HepG2 (cell line): Measurements from ENCODE around the gene KLHL36. TPM values are rescaled to one million over a fixed set of nuclear protein-coding genes. Genes with fewer than 3 reads are reported as not detected.

ENCODE experiments used
- ATM ChIP-seq: fragments of 450-650 bp; IDR thresholded peaks from 2 replicates; pipeline ENCODE4 v1.7.1; 2017; ENCODE audit warnings: mild to moderate bottlenecking, borderline replicate concordance
- CENPT ChIP-seq: sonication (generic); formaldehyde crosslinking; IDR thresholded peaks from 2 replicates; pipeline ENCODE4 v1.8.0; 2022; ENCODE audit warnings: low read depth, mild to moderate bottlenecking, moderate library complexity, missing genetic modification reagents
- EED ChIP-seq: sonication (generic); formaldehyde crosslinking; IDR thresholded peaks from 2 replicates; pipeline ENCODE4 v1.5.0; 2020; ENCODE audit warnings: mild to moderate bottlenecking, missing genetic modification reagents
- KLF16 ChIP-seq, 2 experiments: sonication (generic) in 1 of 2; formaldehyde crosslinking in 1 of 2; IDR thresholded peaks; 2 replicates each; pipeline versions ENCODE4 v1.6.1 to v1.8.0; 2016 to 2023; ENCODE audit warnings: missing genetic modification reagents in 2 of 2, missing compliant biosample characterization in 1 of 2
- NFE2 ChIP-seq: sonication (generic); formaldehyde crosslinking; IDR thresholded peaks from 2 replicates; pipeline ENCODE4 v1.4.0; 2020; ENCODE audit warnings: missing genetic modification reagents
- SALL2 ChIP-seq: sonication (generic); formaldehyde crosslinking; IDR thresholded peaks from 2 replicates; pipeline ENCODE4 v1.8.1; 2023; ENCODE audit warnings: mild to moderate bottlenecking, missing genetic modification reagents, inconsistent platforms
- SETDB1 ChIP-seq: sonication (generic); formaldehyde crosslinking; IDR thresholded peaks from 2 replicates; pipeline ENCODE4 v1.5.1; 2020; ENCODE audit warnings: missing genetic modification reagents, mild to moderate bottlenecking, borderline replicate concordance
- SKI ChIP-seq: fragments of 450-650 bp; IDR thresholded peaks from one replicate; pipeline ENCODE4 v1.6.1; 2018; ENCODE audit warnings: mild to moderate bottlenecking; ENCODE audit not compliant: partially characterized antibody
- ZNF180 ChIP-seq: sonication (generic); formaldehyde crosslinking; IDR thresholded peaks from 2 replicates; pipeline ENCODE4 v1.4.0; 2020; ENCODE audit warnings: low read depth, missing genetic modification reagents, borderline replicate concordance
- ZNF230 ChIP-seq: sonication (generic); formaldehyde crosslinking; IDR thresholded peaks from 2 replicates; pipeline ENCODE4 v1.4.0; 2020; ENCODE audit warnings: mild to moderate bottlenecking, missing genetic modification reagents
- ZNF234 ChIP-seq: sonication (generic); formaldehyde crosslinking; conservative IDR thresholded peaks from 2 replicates; pipeline ENCODE4 v1.5.1; 2020; ENCODE audit warnings: mild to moderate bottlenecking, missing genetic modification reagents
- ZNF550 ChIP-seq: sonication (generic); formaldehyde crosslinking; IDR thresholded peaks from 2 replicates; pipeline ENCODE4 v1.4.0; 2020; ENCODE audit warnings: mild to moderate bottlenecking, missing genetic modification reagents, borderline replicate concordance
- ZNF674 ChIP-seq: sonication (generic); formaldehyde crosslinking; IDR thresholded peaks from 2 replicates; pipeline ENCODE4 v1.5.0; 2020; ENCODE audit warnings: low read depth, mild to moderate bottlenecking, missing genetic modification reagents
- ZNF841 ChIP-seq: sonication (generic); formaldehyde crosslinking; IDR thresholded peaks from 2 replicates; pipeline ENCODE4 v1.8.1; 2023; ENCODE audit warnings: missing genetic modification reagents, borderline replicate concordance
- polyA plus RNA-seq, 8 experiments: library from polyadenylated mRNA; depleted of rRNA in 3 of 8; stranded (reverse) in 7 of 8; unstranded in 1 of 8; fragments of >200 nt; fragmentation: Illumina TruSeq in 4 of 8; extraction: Trizol in 4 of 8; gene quantifications; 2 replicates each; pipeline versions ENCODE4 v1.2.1 to v1.2.3, GENCODE V29; 2011 to 2016; ENCODE audit warnings: low read depth in 4 of 8, missing spikeins in 1 of 8, mixed read lengths in 1 of 8; ENCODE audit not compliant: insufficient read depth in 1 of 8
- total RNA-seq, 5 experiments: library from RNA; depleted of rRNA; stranded (reverse); fragments of >200 nt; fragmentation: Illumina TruSeq; extraction: Trizol; gene quantifications; 2 replicates each; pipeline ENCODE4 v1.2.3, GENCODE V29; 2016; ENCODE audit warnings: low read depth in 1 of 5
- TF ChIP-seq, protein P1 (sequence below), 2 experiments: fragments of 450-650 bp in 1 of 2; sonication (generic) in 1 of 2; formaldehyde crosslinking; IDR thresholded peaks; 2 replicates each; pipeline versions ENCODE4 v1.5.0 to v1.8.0; 2020 to 2022; ENCODE audit warnings: mild to moderate bottlenecking in 1 of 2, missing genetic modification reagents in 1 of 2
- TF ChIP-seq, protein P2 (sequence below): sonication (generic); formaldehyde crosslinking; IDR thresholded peaks from 2 replicates; pipeline ENCODE4 v1.4.0; 2020; ENCODE audit warnings: missing genetic modification reagents, low read depth, mild to moderate bottlenecking, borderline replicate concordance
- TF ChIP-seq, protein P3 (sequence below): sonication (generic); formaldehyde crosslinking; IDR thresholded peaks from 2 replicates; pipeline ENCODE4 v1.9.0; 2022; ENCODE audit warnings: low read depth, missing genetic modification reagents
- TF ChIP-seq, protein P4 (sequence below): sonication (generic); formaldehyde crosslinking; IDR thresholded peaks from 2 replicates; pipeline ENCODE4 v1.5.0; 2020; ENCODE audit warnings: mild to moderate bottlenecking, missing genetic modification reagents
- TF ChIP-seq, protein P5 (sequence below): sonication (generic); formaldehyde crosslinking; IDR thresholded peaks from 2 replicates; pipeline ENCODE4 v1.8.0; 2022; ENCODE audit warnings: missing genetic modification reagents, mild to moderate bottlenecking, moderate library complexity, borderline replicate concordance

The KLHL36 gene
- total and polyA plus RNA-seq, 2 of the 13 experiments (the other 11 are each of a cell fraction or from before 2014, with no cell fraction given) = 24.3 to 26.0 TPM

DNA sequence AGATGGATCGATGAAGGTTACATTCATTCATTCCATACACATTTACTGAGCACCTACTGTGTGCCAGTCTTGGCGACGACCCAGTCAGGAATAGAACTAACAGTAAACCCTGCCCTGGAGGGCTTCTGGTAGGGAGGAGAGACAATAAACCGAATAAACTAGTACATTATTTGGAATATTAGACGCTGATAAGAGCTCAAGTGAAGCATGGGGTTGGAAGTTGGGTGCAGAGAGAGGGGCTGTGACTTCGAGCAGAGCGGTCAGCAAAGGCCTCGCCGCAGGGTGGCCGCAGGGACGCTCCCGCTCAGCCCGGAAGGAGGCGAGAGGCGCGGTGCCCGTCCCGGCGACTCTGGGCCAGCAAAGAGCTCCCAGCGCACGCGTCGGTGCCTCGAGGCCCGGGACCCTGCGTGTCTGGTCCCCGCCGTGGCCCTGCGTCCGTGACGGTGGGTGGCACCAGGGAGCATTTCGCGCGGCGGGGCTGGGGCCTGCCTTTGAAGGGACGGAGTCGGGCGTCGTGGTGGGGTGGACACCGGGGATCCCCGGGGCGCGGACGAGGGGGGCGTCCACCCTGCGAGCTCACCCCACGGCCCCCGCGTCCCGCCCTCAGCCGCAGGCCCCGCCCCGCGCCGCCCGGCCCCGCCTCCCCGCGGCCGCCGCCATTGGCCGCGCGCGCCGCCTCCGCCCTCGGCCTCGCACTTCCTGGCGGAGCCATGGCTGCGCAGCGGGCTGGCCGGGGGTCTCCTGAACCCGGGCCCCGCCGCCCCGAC, at the start of gene KLHL36 (continued):
- TF ChIP-seq, protein P1, sequence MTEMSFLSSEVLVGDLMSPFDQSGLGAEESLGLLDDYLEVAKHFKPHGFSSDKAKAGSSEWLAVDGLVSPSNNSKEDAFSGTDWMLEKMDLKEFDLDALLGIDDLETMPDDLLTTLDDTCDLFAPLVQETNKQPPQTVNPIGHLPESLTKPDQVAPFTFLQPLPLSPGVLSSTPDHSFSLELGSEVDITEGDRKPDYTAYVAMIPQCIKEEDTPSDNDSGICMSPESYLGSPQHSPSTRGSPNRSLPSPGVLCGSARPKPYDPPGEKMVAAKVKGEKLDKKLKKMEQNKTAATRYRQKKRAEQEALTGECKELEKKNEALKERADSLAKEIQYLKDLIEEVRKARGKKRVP (CRISPR knock-in tag; IDR thresholded peaks at IDR 0.05) = 0 out of 4 replicates have a peak, but pooled peaks of 1 of the 2 experiments have one; percentile 30
- TF ChIP-seq SETDB1 (CRISPR knock-in tag) (no peak), KLF16 (CRISPR knock-in tag; IDR thresholded peaks at IDR 0.05) (peak in 1 of 2 experiments; percentile 42; a peak in 1 of 4 replicates), CENPT (no peak), ZNF230 (peak; percentile 95), EED (0 out of 2 replicates have a peak, but pooled peaks have one; percentile 79), SALL2 (CRISPR knock-in tag) (peak; percentile 52; the same call in 1 of the 2 replicates), NFE2 (no peak), ZNF550 (CRISPR knock-in tag) (no peak), ATM (no peak), ZNF841 (CRISPR knock-in tag) (0 out of 2 replicates have a peak, but pooled peaks have one; percentile 22), ZNF180 (CRISPR knock-in tag) (no peak), SKI (no peak), ZNF234 (CRISPR knock-in tag) (no peak; the same call in 1 of the 2 replicates), ZNF674 (CRISPR knock-in tag) (no peak)
- TF ChIP-seq, protein P2, sequence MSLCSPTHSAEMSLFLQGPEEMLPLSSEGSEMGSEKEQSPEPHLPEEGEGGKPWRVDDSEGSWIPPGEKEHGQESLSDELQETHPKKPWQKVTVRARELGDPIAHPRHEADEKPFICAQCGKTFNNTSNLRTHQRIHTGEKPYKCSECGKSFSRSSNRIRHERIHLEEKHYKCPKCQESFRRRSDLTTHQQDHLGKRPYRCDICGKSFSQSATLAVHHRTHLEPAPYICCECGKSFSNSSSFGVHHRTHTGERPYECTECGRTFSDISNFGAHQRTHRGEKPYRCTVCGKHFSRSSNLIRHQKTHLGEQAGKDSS (CRISPR knock-in tag) = 0 out of 2 replicates have a peak, but pooled peaks have one; percentile 60
- TF ChIP-seq, protein P3, sequence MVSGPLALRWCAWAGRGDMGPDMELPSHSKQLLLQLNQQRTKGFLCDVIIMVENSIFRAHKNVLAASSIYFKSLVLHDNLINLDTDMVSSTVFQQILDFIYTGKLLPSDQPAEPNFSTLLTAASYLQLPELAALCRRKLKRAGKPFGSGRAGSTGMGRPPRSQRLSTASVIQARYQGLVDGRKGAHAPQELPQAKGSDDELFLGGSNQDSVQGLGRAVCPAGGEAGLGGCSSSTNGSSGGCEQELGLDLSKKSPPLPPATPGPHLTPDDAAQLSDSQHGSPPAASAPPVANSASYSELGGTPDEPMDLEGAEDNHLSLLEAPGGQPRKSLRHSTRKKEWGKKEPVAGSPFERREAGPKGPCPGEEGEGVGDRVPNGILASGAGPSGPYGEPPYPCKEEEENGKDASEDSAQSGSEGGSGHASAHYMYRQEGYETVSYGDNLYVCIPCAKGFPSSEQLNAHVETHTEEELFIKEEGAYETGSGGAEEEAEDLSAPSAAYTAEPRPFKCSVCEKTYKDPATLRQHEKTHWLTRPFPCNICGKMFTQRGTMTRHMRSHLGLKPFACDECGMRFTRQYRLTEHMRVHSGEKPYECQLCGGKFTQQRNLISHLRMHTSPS (CRISPR knock-in tag) = no peak; the same call in 1 of the 2 replicates
- TF ChIP-seq, protein P4, sequence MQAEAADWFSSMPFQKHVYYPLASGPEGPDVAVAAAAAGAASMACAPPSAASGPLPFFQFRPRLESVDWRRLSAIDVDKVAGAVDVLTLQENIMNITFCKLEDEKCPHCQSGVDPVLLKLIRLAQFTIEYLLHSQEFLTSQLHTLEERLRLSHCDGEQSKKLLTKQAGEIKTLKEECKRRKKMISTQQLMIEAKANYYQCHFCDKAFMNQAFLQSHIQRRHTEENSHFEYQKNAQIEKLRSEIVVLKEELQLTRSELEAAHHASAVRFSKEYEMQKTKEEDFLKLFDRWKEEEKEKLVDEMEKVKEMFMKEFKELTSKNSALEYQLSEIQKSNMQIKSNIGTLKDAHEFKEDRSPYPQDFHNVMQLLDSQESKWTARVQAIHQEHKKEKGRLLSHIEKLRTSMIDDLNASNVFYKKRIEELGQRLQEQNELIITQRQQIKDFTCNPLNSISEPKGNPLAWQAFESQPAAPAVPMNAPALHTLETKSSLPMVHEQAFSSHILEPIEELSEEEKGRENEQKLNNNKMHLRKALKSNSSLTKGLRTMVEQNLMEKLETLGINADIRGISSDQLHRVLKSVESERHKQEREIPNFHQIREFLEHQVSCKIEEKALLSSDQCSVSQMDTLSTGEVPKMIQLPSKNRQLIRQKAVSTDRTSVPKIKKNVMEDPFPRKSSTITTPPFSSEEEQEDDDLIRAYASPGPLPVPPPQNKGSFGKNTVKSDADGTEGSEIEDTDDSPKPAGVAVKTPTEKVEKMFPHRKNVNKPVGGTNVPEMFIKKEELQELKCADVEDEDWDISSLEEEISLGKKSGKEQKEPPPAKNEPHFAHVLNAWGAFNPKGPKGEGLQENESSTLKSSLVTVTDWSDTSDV (CRISPR knock-in tag) = no peak; the same call in 1 of the 2 replicates
- TF ChIP-seq, protein P5, sequence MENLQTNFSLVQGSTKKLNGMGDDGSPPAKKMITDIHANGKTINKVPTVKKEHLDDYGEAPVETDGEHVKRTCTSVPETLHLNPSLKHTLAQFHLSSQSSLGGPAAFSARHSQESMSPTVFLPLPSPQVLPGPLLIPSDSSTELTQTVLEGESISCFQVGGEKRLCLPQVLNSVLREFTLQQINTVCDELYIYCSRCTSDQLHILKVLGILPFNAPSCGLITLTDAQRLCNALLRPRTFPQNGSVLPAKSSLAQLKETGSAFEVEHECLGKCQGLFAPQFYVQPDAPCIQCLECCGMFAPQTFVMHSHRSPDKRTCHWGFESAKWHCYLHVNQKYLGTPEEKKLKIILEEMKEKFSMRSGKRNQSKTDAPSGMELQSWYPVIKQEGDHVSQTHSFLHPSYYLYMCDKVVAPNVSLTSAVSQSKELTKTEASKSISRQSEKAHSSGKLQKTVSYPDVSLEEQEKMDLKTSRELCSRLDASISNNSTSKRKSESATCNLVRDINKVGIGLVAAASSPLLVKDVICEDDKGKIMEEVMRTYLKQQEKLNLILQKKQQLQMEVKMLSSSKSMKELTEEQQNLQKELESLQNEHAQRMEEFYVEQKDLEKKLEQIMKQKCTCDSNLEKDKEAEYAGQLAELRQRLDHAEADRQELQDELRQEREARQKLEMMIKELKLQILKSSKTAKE (CRISPR knock-in tag) = no peak
